H1 (cell line): Measurements from ENCODE around the gene LCT.

Source experiments
- ATF2 ChIP-seq: IDR thresholded peaks from 2 replicates; pipeline ENCODE4 v1.6.1; 2012; ENCODE audit warnings: low read length, inconsistent platforms
- POLR2A ChIP-seq, 2 experiments: IDR thresholded peaks; 1 replicate in 1 of 2; 2 replicates in 1 of 2; pipeline ENCODE4 v1.6.1; 2011; ENCODE audit warnings: low read depth in 2 of 2, low read length in 2 of 2, mild to moderate bottlenecking in 2 of 2; ENCODE audit errors: control extremely low read depth in 1 of 2
- POLR2AphosphoS5 ChIP-seq: IDR thresholded peaks from 2 replicates; pipeline ENCODE4 v1.6.1; 2011; ENCODE audit warnings: low read depth, low read length

GRCh38 chr2:135756692-135757091 is 80.3 kb downstream of the LCT start:
- TF ChIP-seq ATF2 = no peak
- no peak for TF ChIP-seq POLR2AphosphoS5
- no peak for TF ChIP-seq POLR2A (IDR thresholded peaks at IDR 0.05; ENCODE audit: control extremely low read depth in 1 of 2, low read depth in 2 of 2, low read length in 2 of 2)
